ENCODE measurements around the gene MACROD2. TPM values are rescaled to one million over a fixed set of nuclear protein-coding genes. Genes with fewer than 3 reads are reported as not detected.

Gene MACROD2
- total RNA-seq, 1 donor from 2014 or later, result 17.1 TPM

- no peak for DNase-seq (ENCODE audit: low spot score)
Measured at GRCh38 chr20:15253431-15253830, 1258.1 kb downstream of the MACROD2 start.

GRCh38 chr20:15256676-15257568 is 1261.6 kb downstream of the MACROD2 start:
- no peak for DNase-seq (ENCODE audit: low spot score)

- DNase-seq (ENCODE audit: low spot score), result no peak
Measured at GRCh38 chr20:15257569-15257870, 1262.2 kb downstream of the MACROD2 start.

GRCh38 chr20:15265581-15266309 is 1270.4 kb downstream of the MACROD2 start:
- no peak for DNase-seq (ENCODE audit: low spot score)

GRCh38 chr20:15267935-15268334 is 1272.6 kb downstream of the MACROD2 start:
- DNase-seq (ENCODE audit: low spot score), result no peak

GRCh38 chr20:15278041-15278440 is 1282.7 kb downstream of the MACROD2 start:
- no peak for DNase-seq (ENCODE audit: low spot score)

GRCh38 chr20:15287329-15287728 is 1292.0 kb downstream of the MACROD2 start:
- no peak for DNase-seq (ENCODE audit: low spot score)

- DNase-seq (ENCODE audit: low spot score), result no peak
Measured at GRCh38 chr20:15288106-15288505, 1292.8 kb downstream of the MACROD2 start.

- no peak for DNase-seq (ENCODE audit: low spot score)
Measured at GRCh38 chr20:15289337-15289736, 1294.0 kb downstream of the MACROD2 start.

- no peak for DNase-seq (ENCODE audit: low spot score)
Measured at GRCh38 chr20:15292405-15292804, 1297.1 kb downstream of the MACROD2 start.

GRCh38 chr20:15296422-15296821 is 1301.1 kb downstream of the MACROD2 start:
- no peak for DNase-seq (ENCODE audit: low spot score)

GRCh38 chr20:15297059-15297875 is 1302.0 kb downstream of the MACROD2 start:
- DNase-seq (ENCODE audit: low spot score), result peak; percentile 55

- DNase-seq (ENCODE audit: low spot score), result no peak
Measured at GRCh38 chr20:15302075-15302474, 1306.8 kb downstream of the MACROD2 start.

GRCh38 chr20:15310361-15310760 is 1315.0 kb downstream of the MACROD2 start:
- no peak for DNase-seq (ENCODE audit: low spot score)

- no peak for DNase-seq (ENCODE audit: low spot score)
Measured at GRCh38 chr20:15316556-15316955, 1321.2 kb downstream of the MACROD2 start.

GRCh38 chr20:15317546-15318232 is 1322.4 kb downstream of the MACROD2 start:
- DNase-seq (ENCODE audit: low spot score), result no peak

GRCh38 chr20:15318682-15319081 is 1323.4 kb downstream of the MACROD2 start:
- DNase-seq (ENCODE audit: low spot score), result no peak

- DNase-seq (ENCODE audit: low spot score), result no peak
Measured at GRCh38 chr20:15319439-15319838, 1324.1 kb downstream of the MACROD2 start.

- no peak for DNase-seq (ENCODE audit: low spot score)
Measured at GRCh38 chr20:15320941-15321340, 1325.6 kb downstream of the MACROD2 start.

- DNase-seq (ENCODE audit: low spot score), result no peak
Measured at GRCh38 chr20:15327123-15327522, 1331.8 kb downstream of the MACROD2 start.

GRCh38 chr20:15328084-15328483 is 1332.8 kb downstream of the MACROD2 start:
- no peak for DNase-seq (ENCODE audit: low spot score)

GRCh38 chr20:15332711-15333160 is 1337.4 kb downstream of the MACROD2 start:
- DNase-seq (ENCODE audit: low spot score), result no peak
